Large intestine (tissue), 3 donors: Measurements from ENCODE around the gene KCTD17. TPM values are rescaled to one million over a fixed set of nuclear protein-coding genes. Genes with fewer than 3 reads are reported as not detected.
A peak's percentile ranks its signal among the peaks of the same experiment; 100 is the strongest.

ENCODE experiments used
- DNase-seq, 2 donors: peaks; one replicate each; pipeline versions ENCODE4 v3.0.0 to v3.0.0-alpha.2; 2013
- H3K27ac ChIP-seq: one replicate; pipeline ENCODE4 v1.5.1; 2013; ENCODE audit warnings: low read length
- H3K27me3 ChIP-seq: 2 replicates; pipeline ENCODE4 v1.6.1; 2013; ENCODE audit warnings: low read length; ENCODE audit not compliant: control insufficient read depth, insufficient read depth
- H3K36me3 ChIP-seq: 2 replicates; pipeline ENCODE4 v1.6.1; 2013; ENCODE audit warnings: low read length; ENCODE audit not compliant: control insufficient read depth, insufficient read depth
- H3K4me1 ChIP-seq: one replicate; pipeline ENCODE4 v1.6.1; 2013; ENCODE audit warnings: low read length; ENCODE audit not compliant: control insufficient read depth, insufficient read depth
- H3K4me3 ChIP-seq: one replicate; pipeline ENCODE4 v1.5.1; 2013; ENCODE audit warnings: low read length
- H3K9me3 ChIP-seq: one replicate; pipeline ENCODE4 v1.6.1; 2013; ENCODE audit warnings: mild to moderate bottlenecking, low read depth, low read length, moderate library complexity; ENCODE audit not compliant: control insufficient read depth
- WGBS: methylation state at CpG from one replicate; pipeline ENCODE4 v1.1.5; 2013; ENCODE audit warnings: low lambda C conversion rate; ENCODE audit not compliant: insufficient coverage; 5-methylcytosine and 5-hydroxymethylcytosine counted together
- polyA plus RNA-seq: library from polyadenylated mRNA; unstranded; fragments of 120-200 nt; gene quantifications from one replicate; pipeline ENCODE4 v1.2.1, GENCODE V29; 2013

The KCTD17 gene
- polyA plus RNA-seq, 1 donor = 14.1 TPM

- no peak overlapping the region for H3K4me3 ChIP-seq
- H3K36me3 ChIP-seq = no peaks in the 10 kb centered on the region
- peaks cover 40% of the 10 kb centered on the region for H3K4me1 ChIP-seq
- no CpG with 5 or more reads among the region's 10 CpGs for WGBS
- H3K27ac ChIP-seq = peak overlapping the region; percentile 92
- no peaks in the 10 kb centered on the region for H3K27me3 ChIP-seq
- DNase-seq = peak; percentile 59 to 82
- no peaks in the 10 kb centered on the region for H3K9me3 ChIP-seq
Measured at GRCh38 chr22:37101311-37102066, 49.9 kb downstream of the KCTD17 start.

- H3K36me3 ChIP-seq = no peaks in the 10 kb centered on the region
- no CpG with 5 or more reads among the region's 18 CpGs for WGBS
- H3K27me3 ChIP-seq = no peaks in the 10 kb centered on the region
- H3K27ac ChIP-seq = no peak overlapping the region
- peaks cover 51% of the 10 kb centered on the region for H3K4me1 ChIP-seq
- no peak overlapping the region for H3K4me3 ChIP-seq
- DNase-seq = no peak
- no peaks in the 10 kb centered on the region for H3K9me3 ChIP-seq
Measured at GRCh38 chr22:37103151-37103550, 51.6 kb downstream of the KCTD17 start.

- WGBS = no CpG with 5 or more reads among the region's 14 CpGs
- DNase-seq = peak in 1 of 2 donors; percentile 36
- Histone ChIP-seq H3K9me3 (no peaks in the 10 kb centered on the region), H3K4me3 (no peak overlapping the region), H3K36me3 (no peaks in the 10 kb centered on the region), H3K4me1 (peaks cover 56% of the 10 kb centered on the region), H3K27ac (no peak overlapping the region), H3K27me3 (no peaks in the 10 kb centered on the region)
Measured at GRCh38 chr22:37103656-37104452, 52.3 kb downstream of the KCTD17 start.

- DNase-seq = no peak
- Histone ChIP-seq H3K27ac (no peak overlapping the region), H3K4me3 (no peak overlapping the region), H3K36me3 (no peaks in the 10 kb centered on the region), H3K27me3 (no peaks in the 10 kb centered on the region), H3K9me3 (no peaks in the 10 kb centered on the region), H3K4me1 (peaks cover 52% of the 10 kb centered on the region)
- no CpG with 5 or more reads among the region's 7 CpGs for WGBS
Measured at GRCh38 chr22:37105154-37105553, 53.6 kb downstream of the KCTD17 start.

- H3K4me1 ChIP-seq = peaks cover 45% of the 10 kb centered on the region
- no peaks in the 10 kb centered on the region for H3K9me3 ChIP-seq
- no peak overlapping the region for H3K27ac ChIP-seq
- no peaks in the 10 kb centered on the region for H3K36me3 ChIP-seq
- no CpG with 5 or more reads among the region's 5 CpGs for WGBS
- no peak overlapping the region for H3K4me3 ChIP-seq
- no peaks in the 10 kb centered on the region for H3K27me3 ChIP-seq
- DNase-seq = no peak
Measured at GRCh38 chr22:37105990-37106389, 54.4 kb downstream of the KCTD17 start.

GRCh38 chr22:37107816-37108621, 56.5 kb downstream of the KCTD17 start:
- Histone ChIP-seq H3K9me3 (peaks cover 4% of the 10 kb centered on the region), H3K27ac (peak overlapping the region; percentile 8), H3K4me3 (no peak overlapping the region), H3K36me3 (no peaks in the 10 kb centered on the region), H3K27me3 (no peaks in the 10 kb centered on the region), H3K4me1 (peaks cover 31% of the 10 kb centered on the region)
- peak in 1 of 2 donors; percentile 74 for DNase-seq
- 43% methylated on average over 1 of the region's 18 CpGs for WGBS

- Histone ChIP-seq H3K4me3 (no peak within 1 kb of the TSS), H3K36me3 (no peaks in the 10 kb centered on the region), H3K4me1 (peaks cover 26% of the 10 kb centered on the region), H3K9me3 (peaks cover 4% of the 10 kb centered on the region), H3K27ac (peak within 1 kb of the TSS; percentile 33), H3K27me3 (no peaks in the 10 kb centered on the region)
- WGBS = no CpG with 5 or more reads among the region's 13 CpGs
- DNase-seq = peak in 1 of 2 donors; percentile 52
Measured at GRCh38 chr22:37109242-37109917, 57.8 kb downstream of the KCTD17 start, which contains the start of gene TMPRSS6. TSS of gene TMPRSS6 (minus strand) at chr22:37109713. CDS start at chr22:37103417, 6,296 bp downstream.

- no peak overlapping the region for H3K4me3 ChIP-seq
- H3K9me3 ChIP-seq = peaks cover 4% of the 10 kb centered on the region
- H3K27ac ChIP-seq = no peak overlapping the region
- H3K36me3 ChIP-seq = no peaks in the 10 kb centered on the region
- H3K27me3 ChIP-seq = no peaks in the 10 kb centered on the region
- DNase-seq = no peak
- no CpG with 5 or more reads among the region's 13 CpGs for WGBS
- H3K4me1 ChIP-seq = peaks cover 26% of the 10 kb centered on the region
Measured at GRCh38 chr22:37111156-37111717, 59.7 kb downstream of the KCTD17 start.

GRCh38 chr22:37112084-37112728, 60.7 kb downstream of the KCTD17 start:
- peaks cover 23% of the 10 kb centered on the region for H3K4me1 ChIP-seq
- no peaks in the 10 kb centered on the region for H3K36me3 ChIP-seq
- H3K27ac ChIP-seq = no peak overlapping the region
- no peak for DNase-seq
- H3K9me3 ChIP-seq = peaks cover 4% of the 10 kb centered on the region
- WGBS = no CpG with 5 or more reads among the region's 12 CpGs
- no peaks in the 10 kb centered on the region for H3K27me3 ChIP-seq
- H3K4me3 ChIP-seq = no peak overlapping the region
